Trophoblast cell (in vitro differentiated cells and primary cell): ENCODE data around the gene NFE2L2.

Source experiments
- DNase-seq, 2 donors: peaks; one replicate each; pipeline ENCODE4 v3.0.0-alpha.2; 2016
- H2AFZ ChIP-seq: 2 replicates; pipeline ENCODE4 v1.6.1; 2013; ENCODE audit warnings: low read length, moderate library complexity, mild to moderate bottlenecking; ENCODE audit not compliant: insufficient read depth, poor library complexity
- H2AK5ac ChIP-seq: 2 replicates; pipeline ENCODE4 v1.6.1; 2013; ENCODE audit warnings: mild to moderate bottlenecking, low read length
- H2BK120ac ChIP-seq: 2 replicates; pipeline ENCODE4 v1.6.1; 2013; ENCODE audit warnings: low read length, mild to moderate bottlenecking, moderate library complexity; ENCODE audit not compliant: insufficient read depth, poor library complexity
- H2BK12ac ChIP-seq: 2 replicates; pipeline ENCODE4 v1.6.1; 2013; ENCODE audit warnings: mild to moderate bottlenecking, low read length, moderate library complexity
- H2BK5ac ChIP-seq: 2 replicates; pipeline ENCODE4 v1.6.1; 2013; ENCODE audit warnings: low read length, low read depth, moderate library complexity, mild to moderate bottlenecking; ENCODE audit not compliant: poor library complexity
- H3K14ac ChIP-seq: 2 replicates; pipeline ENCODE4 v1.6.1; 2013; ENCODE audit warnings: mild to moderate bottlenecking, low read length
- H3K18ac ChIP-seq: 2 replicates; pipeline ENCODE4 v1.6.1; 2013; ENCODE audit warnings: mild to moderate bottlenecking, low read length
- H3K23ac ChIP-seq: 2 replicates; pipeline ENCODE4 v1.6.1; 2013; ENCODE audit warnings: low read length
- H3K27ac ChIP-seq: 2 replicates; pipeline ENCODE4 v1.5.1; 2013; ENCODE audit warnings: low read depth, mild to moderate bottlenecking, inconsistent platforms, low read length, moderate library complexity
- H3K27me3 ChIP-seq: 2 replicates; pipeline ENCODE4 v1.6.1; 2013; ENCODE audit warnings: inconsistent platforms, mild to moderate bottlenecking, low read length, moderate library complexity; ENCODE audit not compliant: insufficient read depth
- H3K36me3 ChIP-seq, 2 experiments: 1 replicate in 1 of 2; 2 replicates in 1 of 2; pipeline ENCODE4 v1.6.1; 2013; ENCODE audit warnings: low read length in 2 of 2, mild to moderate bottlenecking in 2 of 2, moderate library complexity in 1 of 2; ENCODE audit not compliant: insufficient read depth in 2 of 2, control insufficient read depth in 1 of 2
- H3K4ac ChIP-seq: 2 replicates; pipeline ENCODE4 v1.6.1; 2013; ENCODE audit warnings: low read depth, mild to moderate bottlenecking, low read length, moderate library complexity
- H3K4me1 ChIP-seq, 2 experiments: 1 replicate in 1 of 2; 2 replicates in 1 of 2; pipeline ENCODE4 v1.6.1; 2013; ENCODE audit warnings: low read length in 2 of 2, mild to moderate bottlenecking in 2 of 2, moderate library complexity in 1 of 2; ENCODE audit not compliant: insufficient read depth in 2 of 2, control insufficient read depth in 1 of 2
- H3K4me2 ChIP-seq: 2 replicates; pipeline ENCODE4 v1.6.1; 2013; ENCODE audit warnings: inconsistent platforms, mild to moderate bottlenecking, low read length, moderate library complexity
- H3K4me3 ChIP-seq: 2 replicates; pipeline ENCODE4 v1.5.1; 2013; ENCODE audit warnings: mild to moderate bottlenecking, low read depth, low read length, inconsistent platforms
- H3K79me1 ChIP-seq: one replicate; pipeline ENCODE4 v1.6.1; 2013; ENCODE audit warnings: low read length
- H3K79me2 ChIP-seq: 2 replicates; pipeline ENCODE4 v1.6.1; 2013; ENCODE audit warnings: low read length, mild to moderate bottlenecking; ENCODE audit not compliant: control insufficient read depth, insufficient read depth, poor library complexity
- H3K9ac ChIP-seq: 2 replicates; pipeline ENCODE4 v1.6.1; 2013; ENCODE audit warnings: mild to moderate bottlenecking, low read length
- H3K9me3 ChIP-seq: 2 replicates; pipeline ENCODE4 v1.6.1; 2013; ENCODE audit warnings: low read depth, mild to moderate bottlenecking, control low read depth, inconsistent platforms, low read length; ENCODE audit not compliant: insufficient read depth
- H4K12ac ChIP-seq: 2 replicates; pipeline ENCODE4 v1.6.1; 2013; ENCODE audit warnings: low read depth, mild to moderate bottlenecking, low read length, moderate library complexity
- H4K8ac ChIP-seq: 2 replicates; pipeline ENCODE4 v1.6.1; 2013; ENCODE audit warnings: low read depth, mild to moderate bottlenecking, low read length, moderate library complexity
- H4K91ac ChIP-seq: one replicate; pipeline ENCODE4 v1.6.1; 2013; ENCODE audit warnings: low read depth, mild to moderate bottlenecking, low read length, moderate library complexity
- WGBS: extraction: QIAGEN DNeasy Blood & Tissue Kit; methylation state at CpG from one replicate; pipeline ENCODE4 v1.1.7; 2013; ENCODE audit warnings: missing lambda C conversion rate; ENCODE audit not compliant: insufficient read length, insufficient coverage; ENCODE audit errors: extremely low coverage; 5-methylcytosine and 5-hydroxymethylcytosine counted together

The NFE2L2 gene

DNA sequence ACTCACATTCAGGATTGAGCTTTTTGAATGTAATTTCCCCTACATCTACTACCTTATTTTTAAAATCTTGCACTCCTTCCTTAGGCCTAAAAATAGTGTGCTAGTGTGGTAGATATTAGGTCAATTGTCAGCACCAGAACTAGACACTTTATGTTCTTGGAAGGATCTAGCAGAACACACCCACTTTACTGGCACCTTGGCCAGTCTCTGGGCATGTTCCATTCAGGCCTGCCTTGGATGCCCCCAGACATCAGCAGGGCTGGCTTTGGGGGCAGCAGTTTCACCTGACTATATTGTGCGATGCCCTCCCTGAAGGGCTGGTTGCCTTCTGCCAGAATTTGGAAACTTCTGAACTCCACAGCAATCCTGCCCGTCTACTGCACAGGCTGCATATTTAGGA is 15.3 kb upstream of the NFE2L2 start:
- Histone ChIP-seq H3K27me3 (no peaks in the 10 kb centered on the region), H4K91ac (no peak overlapping the region), H3K18ac (no peak overlapping the region), H2BK120ac (no peak overlapping the region), H3K79me1 (no peaks in the 10 kb centered on the region), H3K36me3 (no peaks in the 10 kb centered on the region), H3K27ac (no peak overlapping the region), H3K79me2 (no peaks in the 10 kb centered on the region), H2BK5ac (no peak overlapping the region), H3K9ac (no peak overlapping the region), H3K9me3 (no peaks in the 10 kb centered on the region), H3K4ac (no peak overlapping the region), H2AK5ac (no peak overlapping the region), H3K4me1 (no peaks in the 10 kb centered on the region), H3K14ac (no peak overlapping the region), H3K4me2 (no peak overlapping the region), H4K12ac (no peak overlapping the region), H2AFZ (no peak overlapping the region), H3K23ac (peak overlapping the region; percentile 33), H4K8ac (no peak overlapping the region), H3K4me3 (no peak overlapping the region), H2BK12ac (no peak overlapping the region)
- no peak for DNase-seq
- WGBS, result no CpG with 5 or more reads among the region's 2 CpGs

DNA sequence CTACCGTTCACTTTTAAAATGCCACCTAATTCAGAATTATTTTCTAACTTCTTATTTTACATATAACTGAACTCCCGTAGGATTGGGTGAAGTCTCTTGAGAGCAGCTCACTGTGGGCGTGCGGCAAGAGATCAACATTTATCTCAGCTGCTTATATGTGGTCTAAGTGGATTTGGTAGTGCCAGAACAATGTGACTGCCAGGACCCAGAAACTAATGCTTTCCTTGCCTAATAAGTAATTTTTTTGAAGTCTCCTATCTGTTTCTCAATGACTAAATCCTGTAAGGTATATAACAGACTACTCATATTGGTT is 11.2 kb upstream of the NFE2L2 start:
- no peak overlapping the region for H2BK5ac ChIP-seq
- no peak overlapping the region for H2BK120ac ChIP-seq
- H3K23ac ChIP-seq, result no peak overlapping the region
- no peaks in the 10 kb centered on the region for H3K4me1 ChIP-seq
- H3K9ac ChIP-seq, result no peak overlapping the region
- H3K14ac ChIP-seq, result no peak overlapping the region
- no peak overlapping the region for H3K4me2 ChIP-seq
- no peak overlapping the region for H4K91ac ChIP-seq
- no peak overlapping the region for H3K27ac ChIP-seq
- H3K9me3 ChIP-seq, result no peaks in the 10 kb centered on the region
- no peak overlapping the region for H3K18ac ChIP-seq
- H4K8ac ChIP-seq, result no peak overlapping the region
- H2AK5ac ChIP-seq, result no peak overlapping the region
- no peaks in the 10 kb centered on the region for H3K79me1 ChIP-seq
- H3K4ac ChIP-seq, result no peak overlapping the region
- no peak overlapping the region for H4K12ac ChIP-seq
- H2AFZ ChIP-seq, result no peak overlapping the region
- no peak overlapping the region for H2BK12ac ChIP-seq
- no peaks in the 10 kb centered on the region for H3K27me3 ChIP-seq
- no CpG with 5 or more reads among the region's 4 CpGs for WGBS
- no peaks in the 10 kb centered on the region for H3K36me3 ChIP-seq
- H3K79me2 ChIP-seq, result no peaks in the 10 kb centered on the region
- no peak overlapping the region for H3K4me3 ChIP-seq
- DNase-seq, result no peak

DNA sequence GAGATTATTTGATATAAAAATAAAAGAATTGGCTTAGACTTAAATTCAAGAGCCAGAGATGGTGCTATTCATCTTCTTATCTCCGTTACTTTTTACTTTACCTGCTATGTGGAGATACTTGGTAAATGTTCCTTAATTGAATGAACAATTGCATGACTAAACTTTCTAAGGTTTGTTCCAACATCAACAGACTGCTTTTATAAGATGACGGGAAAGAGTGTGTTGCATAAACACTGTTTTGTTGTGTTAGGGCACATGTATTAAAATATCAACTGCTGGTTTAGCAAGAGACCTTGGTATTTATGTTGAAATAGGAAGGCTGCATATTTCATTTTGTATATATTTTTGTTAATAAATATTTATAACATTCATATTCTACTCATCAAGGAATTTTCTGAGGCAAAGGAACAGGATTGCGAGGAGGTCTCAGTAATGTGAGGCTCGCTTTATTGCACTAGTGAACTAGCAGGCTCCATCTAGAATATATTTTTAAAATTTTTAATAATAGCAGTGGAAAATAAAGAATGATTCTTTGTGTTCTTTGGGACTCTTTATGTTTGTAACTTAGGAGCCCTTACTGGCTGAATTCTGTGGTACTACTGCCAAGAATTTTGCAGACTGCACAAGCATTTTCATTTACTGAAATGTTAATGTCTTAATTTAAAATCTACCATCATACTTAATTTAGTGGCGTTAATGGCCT is 10.7 kb upstream of the NFE2L2 start:
- H3K36me3 ChIP-seq, result no peaks in the 10 kb centered on the region
- no peak overlapping the region for H4K8ac ChIP-seq
- H3K4me3 ChIP-seq, result no peak overlapping the region
- no peak overlapping the region for H2AFZ ChIP-seq
- H3K4ac ChIP-seq, result no peak overlapping the region
- no peaks in the 10 kb centered on the region for H3K27me3 ChIP-seq
- no peaks in the 10 kb centered on the region for H3K4me1 ChIP-seq
- no CpG with 5 or more reads among the region's 5 CpGs for WGBS
- H2BK5ac ChIP-seq, result no peak overlapping the region
- no peak overlapping the region for H3K4me2 ChIP-seq
- no peak overlapping the region for H2BK12ac ChIP-seq
- H4K91ac ChIP-seq, result no peak overlapping the region
- no peak overlapping the region for H3K9ac ChIP-seq
- no peak overlapping the region for H2BK120ac ChIP-seq
- DNase-seq, result no peak
- H4K12ac ChIP-seq, result no peak overlapping the region
- H3K23ac ChIP-seq, result no peak overlapping the region
- no peak overlapping the region for H3K27ac ChIP-seq
- no peaks in the 10 kb centered on the region for H3K79me2 ChIP-seq
- H3K79me1 ChIP-seq, result no peaks in the 10 kb centered on the region
- no peaks in the 10 kb centered on the region for H3K9me3 ChIP-seq
- no peak overlapping the region for H3K14ac ChIP-seq
- H2AK5ac ChIP-seq, result no peak overlapping the region
- H3K18ac ChIP-seq, result no peak overlapping the region

DNA sequence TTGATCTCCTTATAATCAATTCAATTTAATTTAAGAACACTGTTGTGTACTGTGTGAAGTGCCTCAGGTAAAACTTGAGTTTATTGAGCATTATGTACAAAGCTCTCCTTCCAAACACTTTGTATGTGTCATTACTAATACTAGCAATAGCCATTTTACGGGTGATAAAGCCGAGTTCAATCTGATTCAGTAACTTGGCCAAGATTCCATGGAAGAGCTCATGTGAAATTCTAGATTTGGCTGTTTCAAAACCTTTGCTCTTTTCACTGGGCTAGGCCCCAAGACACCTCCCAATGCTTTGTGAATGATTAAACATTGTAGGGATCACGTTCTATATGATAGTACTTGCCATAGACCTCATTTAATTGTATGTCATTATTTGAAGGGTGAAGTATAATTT is 8.9 kb upstream of the NFE2L2 start:
- H3K4me3 ChIP-seq, result no peak overlapping the region
- no peak overlapping the region for H3K23ac ChIP-seq
- no peak overlapping the region for H3K14ac ChIP-seq
- WGBS, result no CpG with 5 or more reads among the region's 3 CpGs
- no peak overlapping the region for H4K12ac ChIP-seq
- no peak overlapping the region for H3K27ac ChIP-seq
- H2AFZ ChIP-seq, result no peak overlapping the region
- no peak overlapping the region for H2BK5ac ChIP-seq
- no peak overlapping the region for H3K9ac ChIP-seq
- H3K4me1 ChIP-seq, result no peaks in the 10 kb centered on the region
- H3K36me3 ChIP-seq, result no peaks in the 10 kb centered on the region
- no peak overlapping the region for H3K4ac ChIP-seq
- H3K27me3 ChIP-seq, result no peaks in the 10 kb centered on the region
- no peaks in the 10 kb centered on the region for H3K79me2 ChIP-seq
- no peaks in the 10 kb centered on the region for H3K79me1 ChIP-seq
- no peak overlapping the region for H4K8ac ChIP-seq
- H2AK5ac ChIP-seq, result no peak overlapping the region
- H3K4me2 ChIP-seq, result no peak overlapping the region
- no peak for DNase-seq
- no peak overlapping the region for H2BK12ac ChIP-seq
- H2BK120ac ChIP-seq, result no peak overlapping the region
- no peak overlapping the region for H4K91ac ChIP-seq
- no peaks in the 10 kb centered on the region for H3K9me3 ChIP-seq
- no peak overlapping the region for H3K18ac ChIP-seq
